Stomach (tissue), 9 donors: ENCODE measurements around the gene P2RY11. TPM values are rescaled to one million over a fixed set of nuclear protein-coding genes. Genes with fewer than 3 reads are reported as not detected.

Source experiments
- DNase-seq, 2 donors: peaks; one replicate each; pipeline versions ENCODE4 v3.0.0 to v3.0.0-alpha.2; 2013 to 2019
- H3K27ac ChIP-seq, 5 donors: fragments of 200-600 bp in 4 of 5; sonication (generic) in 4 of 5; one replicate each; pipeline ENCODE4 v1.5.1; 2013 to 2019; ENCODE audit warnings: mild to moderate bottlenecking in 1 of 5, moderate library complexity in 1 of 5
- H3K27me3 ChIP-seq, 3 donors: fragments of 200-600 bp; sonication (generic); one replicate each; pipeline ENCODE4 v1.5.1; 2017 to 2019; ENCODE audit warnings: mixed run types in 1 of 3
- H3K36me3 ChIP-seq, 4 donors: fragments of 200-600 bp; sonication (generic); 1 replicate in 3 of 4; 2 replicates in 1 of 4; pipeline ENCODE4 v1.5.1; 2016 to 2019
- H3K4me1 ChIP-seq, 4 donors: fragments of 200-600 bp; sonication (generic); one replicate each; pipeline ENCODE4 v1.5.1; 2016 to 2019
- H3K4me3 ChIP-seq, 4 donors: fragments of 200-600 bp; sonication (generic) in 3 of 4; one replicate each; pipeline ENCODE4 v1.5.1; 2016 to 2019; ENCODE audit warnings: mild to moderate bottlenecking in 1 of 4
- H3K9me3 ChIP-seq, 4 donors: fragments of 200-600 bp; sonication (generic); one replicate each; pipeline ENCODE4 v1.5.1; 2016 to 2019
- CTCF ChIP-seq, 7 experiments: fragments of 450-650 bp in 4 of 7; fragments of 200-600 bp in 3 of 7; sonication (generic) in 3 of 7; IDR thresholded peaks; one replicate each; pipeline ENCODE4 v1.5.1; 2016 to 2019; ENCODE audit warnings: antibody characterized with exemption in 7 of 7, control low read depth in 2 of 7, mild to moderate bottlenecking in 1 of 7
- EP300 ChIP-seq: sonication (generic); formaldehyde crosslinking; IDR thresholded peaks from one replicate; pipeline ENCODE4 v1.6.1; 2017; ENCODE audit warnings: antibody characterized with exemption
- POLR2A ChIP-seq, 4 donors: fragments of 450-650 bp; IDR thresholded peaks; one replicate each; pipeline ENCODE4 v1.6.1; 2016; ENCODE audit warnings: antibody characterized with exemption in 4 of 4, control low read depth in 2 of 4, mild to moderate bottlenecking in 1 of 4, moderate library complexity in 1 of 4
- POLR2AphosphoS5 ChIP-seq, 3 donors: sonication (generic); formaldehyde crosslinking; IDR thresholded peaks; one replicate each; pipeline ENCODE4 v1.6.1; 2016; ENCODE audit warnings: antibody characterized with exemption in 3 of 3
- whole genome bisulfite sequencing, 5 donors: extraction: QIAGEN DNeasy Blood & Tissue Kit in 3 of 5; methylation state at CpG; one replicate each; pipeline versions ENCODE4 v1.1.5 to v1.1.7; 2013 to 2018; 5-methylcytosine and 5-hydroxymethylcytosine counted together
- intact Hi-C: fragments of 100-400 bp; cut with DNase I; formaldehyde crosslinking; loops from one replicate; pipeline ENCODE4 v1.15.1; 2023; ENCODE audit warnings: low total_unique reads
- polyA plus RNA-seq, 3 donors: library from polyadenylated mRNA; stranded (reverse); fragments of 200-250 nt; gene quantifications; one replicate each; pipeline ENCODE4 v1.2.3, GENCODE V29; 2013
- total RNA-seq, 5 donors: library from RNA; depleted of rRNA; stranded (reverse); fragments of >200 nt; gene quantifications; one replicate each; pipeline versions ENCODE4 v1.1.0 to v1.2.3, GENCODE V29; 2014 to 2016
- donor health status: healthy with polysubstance abuse.
- donor health status: Bipolar disorder and iron deficiency.
- donor health status: healthy.

The P2RY11 gene
- total and polyA plus RNA-seq, 8 donors, result 1.8 to 24.8 (median 5.0) TPM

GRCh38 chr19:10113592-10113963 lies 2.1 kb downstream of the P2RY11 start:
- Histone ChIP-seq H3K36me3 (peaks cover 72 to 90% (median 81%) of the 10 kb centered on the region in 4 donors), H3K4me1 (peaks cover 5 to 52% (median 30%) of the 10 kb centered on the region in 4 donors), H3K4me3 (no peak overlapping the region), H3K9me3 (no peaks in the 10 kb centered on the region), H3K27ac (peak overlapping the region in 3 of 5 donors; percentile 20 to 58 (median 36)), H3K27me3 (no peaks in the 10 kb centered on the region)
- DNase-seq, result no peak
- WGBS, 5 donors, result 64 to 72% (median 69%) methylated on average over 11 to 19 of the region's 19 CpGs
- intact Hi-C loops, result loop anchor here (10.0 kb wide), 1 partner anchor 141 kb away; the partner anchor contains the start of gene MRPL4
- TF ChIP-seq CTCF (IDR thresholded peaks at IDR 0.05) (no peak), POLR2A (IDR thresholded peaks at IDR 0.05) (no peak), EP300 (no peak), POLR2AphosphoS5 (IDR thresholded peaks at IDR 0.05) (no peak)

- peaks cover 67 to 85% (median 77%) of the 10 kb centered on the region in 4 donors for H3K36me3 ChIP-seq
- no peak for DNase-seq
Observed at GRCh38 chr19:10113964-10114650, 2.6 kb downstream of the P2RY11 start.

GRCh38 chr19:10114651-10115391 lies 3.3 kb downstream of the P2RY11 start:
- TF ChIP-seq POLR2AphosphoS5 (IDR thresholded peaks at IDR 0.05) (peak in 1 of 3 donors; percentile 4), POLR2A (IDR thresholded peaks at IDR 0.05) (no peak)
- intact Hi-C loops, result loop anchor here (10.0 kb wide), 1 partner anchor 140 kb away; the partner anchor contains the start of gene MRPL4

More at GRCh38 chr19:10113964-10114650, 2.6 kb downstream of the P2RY11 start:
- intact Hi-C loops, result loop anchor here (10.0 kb wide), 1 partner anchor 141 kb away; the partner anchor contains the start of gene MRPL4
- Histone ChIP-seq H3K27ac (no peak overlapping the region), H3K4me1 (peaks cover 10 to 57% (median 35%) of the 10 kb centered on the region in 4 donors), H3K4me3 (no peak overlapping the region), H3K9me3 (no peaks in the 10 kb centered on the region), H3K27me3 (no peaks in the 10 kb centered on the region)
- TF ChIP-seq POLR2AphosphoS5 (IDR thresholded peaks at IDR 0.05) (peak in 1 of 3 donors; percentile 53), POLR2A (IDR thresholded peaks at IDR 0.05) (no peak)
- 86 to 89% (median 88%) methylated on average over 13 to 43 of the region's 43 CpGs for WGBS, 5 donors

GRCh38 chr19:10115392-10116084 lies 4.0 kb downstream of the P2RY11 start:
- no peaks in the 10 kb centered on the region for H3K27me3 ChIP-seq
- peaks cover 17 to 66% (median 45%) of the 10 kb centered on the region in 4 donors for H3K4me1 ChIP-seq
- H3K4me3 ChIP-seq, result no peak overlapping the region
- DNase-seq, result no peak
- intact Hi-C loops, result loop anchor here (10.0 kb wide), 1 partner anchor 139 kb away; the partner anchor contains the start of gene MRPL4
- H3K27ac ChIP-seq, result no peak overlapping the region
- peaks cover 54 to 71% (median 63%) of the 10 kb centered on the region in 4 donors for H3K36me3 ChIP-seq
- no peaks in the 10 kb centered on the region for H3K9me3 ChIP-seq
- TF ChIP-seq CTCF (IDR thresholded peaks at IDR 0.05) (no peak), POLR2AphosphoS5 (IDR thresholded peaks at IDR 0.05) (no peak), POLR2A (IDR thresholded peaks at IDR 0.05) (no peak), EP300 (no peak)
- WGBS, 5 donors, result 83 to 88% (median 86%) methylated on average over 30 to 45 of the region's 45 CpGs

More at GRCh38 chr19:10114651-10115391, 3.3 kb downstream of the P2RY11 start:
- H3K27me3 ChIP-seq, result no peaks in the 10 kb centered on the region
- H3K4me3 ChIP-seq, result no peak overlapping the region
- peaks cover 60 to 78% (median 70%) of the 10 kb centered on the region in 4 donors for H3K36me3 ChIP-seq
- H3K9me3 ChIP-seq, result no peaks in the 10 kb centered on the region
- peaks cover 12 to 61% (median 38%) of the 10 kb centered on the region in 4 donors for H3K4me1 ChIP-seq
- no peak for DNase-seq
- no peak overlapping the region for H3K27ac ChIP-seq
- 71 to 79% (median 75%) methylated on average over 19 to 26 of the region's 26 CpGs for WGBS, 5 donors
